ENCODE results near the gene NPAS3.

NPAS3 gene

GRCh38 chr14:33430414-33431035 is 491.8 kb downstream of the NPAS3 start:
- no peak for DNase-seq
- no peak for TF ChIP-seq GATA1 (IDR thresholded peaks at IDR 0.05; ENCODE audit: low read depth, low read length)

GRCh38 chr14:33432407-33433023 is 493.8 kb downstream of the NPAS3 start:
- DNase-seq = peak; percentile 1 to 30
- TF ChIP-seq GATA1 (IDR thresholded peaks at IDR 0.05; ENCODE audit: low read depth, low read length) (no peak), POLR2A (IDR thresholded peaks at IDR 0.05; ENCODE audit: low read length) (no peak)

GRCh38 chr14:33433396-33433795 is 494.7 kb downstream of the NPAS3 start:
- TF ChIP-seq GATA1 (IDR thresholded peaks at IDR 0.05; ENCODE audit: low read depth, low read length) (no peak), POLR2A (IDR thresholded peaks at IDR 0.05; ENCODE audit: low read length) (no peak)
- DNase-seq = no peak

GRCh38 chr14:33435911-33436689 is 497.4 kb downstream of the NPAS3 start:
- DNase-seq = no peak
- TF ChIP-seq POLR2A (IDR thresholded peaks at IDR 0.05; ENCODE audit: low read length) (no peak), GATA1 (IDR thresholded peaks at IDR 0.05; ENCODE audit: low read depth, low read length) (no peak)

- TF ChIP-seq GATA1 (IDR thresholded peaks at IDR 0.05; ENCODE audit: low read depth, low read length) (no peak), POLR2A (IDR thresholded peaks at IDR 0.05; ENCODE audit: low read length) (no peak)
- no peak for DNase-seq
Observed at GRCh38 chr14:33441633-33442032, 503.0 kb downstream of the NPAS3 start.

- TF ChIP-seq POLR2A (IDR thresholded peaks at IDR 0.05; ENCODE audit: low read length) (no peak), GATA1 (IDR thresholded peaks at IDR 0.05; ENCODE audit: low read depth, low read length) (no peak)
- DNase-seq = no peak
Observed at GRCh38 chr14:33444136-33444535, 505.5 kb downstream of the NPAS3 start.

- no peak for TF ChIP-seq GATA1 (IDR thresholded peaks at IDR 0.05; ENCODE audit: low read depth, low read length)
- TF ChIP-seq POLR2A (IDR thresholded peaks at IDR 0.05; ENCODE audit: low read length) = no peak
Observed at GRCh38 chr14:33449268-33449667, 510.6 kb downstream of the NPAS3 start.

GRCh38 chr14:33449703-33450395 is 511.2 kb downstream of the NPAS3 start:
- TF ChIP-seq POLR2A (IDR thresholded peaks at IDR 0.05; ENCODE audit: low read length) (no peak), GATA1 (IDR thresholded peaks at IDR 0.05; ENCODE audit: low read depth, low read length) (no peak)
- no peak for DNase-seq

More at GRCh38 chr14:33449268-33449667, 510.6 kb downstream of the NPAS3 start:
- no peak for DNase-seq

- no peak for TF ChIP-seq POLR2A (IDR thresholded peaks at IDR 0.05; ENCODE audit: low read length)
- no peak for DNase-seq
Observed at GRCh38 chr14:33450416-33450815, 511.7 kb downstream of the NPAS3 start.

GRCh38 chr14:33451211-33451610 is 512.5 kb downstream of the NPAS3 start:
- DNase-seq = no peak
- TF ChIP-seq GATA1 (IDR thresholded peaks at IDR 0.05; ENCODE audit: low read depth, low read length) (no peak), POLR2A (IDR thresholded peaks at IDR 0.05; ENCODE audit: low read length) (no peak)

- TF ChIP-seq POLR2A (IDR thresholded peaks at IDR 0.05; ENCODE audit: low read length) = no peak
- TF ChIP-seq GATA1 (IDR thresholded peaks at IDR 0.05; ENCODE audit: low read depth, low read length) = no peak
- DNase-seq = no peak
Observed at GRCh38 chr14:33452995-33453394, 514.3 kb downstream of the NPAS3 start.

- DNase-seq = no peak
- TF ChIP-seq GATA1 (IDR thresholded peaks at IDR 0.05; ENCODE audit: low read depth, low read length) (no peak), POLR2A (IDR thresholded peaks at IDR 0.05; ENCODE audit: low read length) (no peak)
Observed at GRCh38 chr14:33454022-33454595, 515.4 kb downstream of the NPAS3 start.

- TF ChIP-seq POLR2A (IDR thresholded peaks at IDR 0.05; ENCODE audit: low read length) (no peak), GATA1 (IDR thresholded peaks at IDR 0.05; ENCODE audit: low read depth, low read length) (no peak)
- no peak for DNase-seq
Observed at GRCh38 chr14:33454707-33455106, 516.0 kb downstream of the NPAS3 start.

All from erythroblast (primary cell).